ENCODE data around the gene LARP1.

Gene LARP1

GRCh38 chr5:154860765-154861164 is 105.6 kb downstream of the LARP1 start:
- no peak for DNase-seq

DNA sequence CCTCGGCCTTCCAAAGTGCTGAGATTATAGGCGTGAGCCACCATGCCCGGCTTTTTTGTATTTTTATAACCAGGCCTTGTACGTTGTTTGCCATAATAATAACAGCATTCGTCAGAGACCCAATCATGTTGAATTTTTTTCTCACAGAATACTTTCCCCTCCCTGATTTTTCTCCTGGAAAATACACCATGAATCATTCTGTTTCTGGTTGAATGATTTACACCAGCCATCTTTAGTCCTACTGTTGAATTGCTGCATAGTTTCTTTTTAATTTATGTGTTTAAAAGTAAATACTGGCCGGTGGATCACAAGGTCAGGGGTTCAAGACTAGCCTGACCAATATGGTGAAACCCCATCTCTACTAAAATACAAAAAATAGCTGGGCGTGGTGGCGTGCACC is 106.8 kb downstream of the LARP1 start:
- no peak for DNase-seq

- DNase-seq: no peak
Measured at GRCh38 chr5:154862766-154863165, 107.6 kb downstream of the LARP1 start.

DNA sequence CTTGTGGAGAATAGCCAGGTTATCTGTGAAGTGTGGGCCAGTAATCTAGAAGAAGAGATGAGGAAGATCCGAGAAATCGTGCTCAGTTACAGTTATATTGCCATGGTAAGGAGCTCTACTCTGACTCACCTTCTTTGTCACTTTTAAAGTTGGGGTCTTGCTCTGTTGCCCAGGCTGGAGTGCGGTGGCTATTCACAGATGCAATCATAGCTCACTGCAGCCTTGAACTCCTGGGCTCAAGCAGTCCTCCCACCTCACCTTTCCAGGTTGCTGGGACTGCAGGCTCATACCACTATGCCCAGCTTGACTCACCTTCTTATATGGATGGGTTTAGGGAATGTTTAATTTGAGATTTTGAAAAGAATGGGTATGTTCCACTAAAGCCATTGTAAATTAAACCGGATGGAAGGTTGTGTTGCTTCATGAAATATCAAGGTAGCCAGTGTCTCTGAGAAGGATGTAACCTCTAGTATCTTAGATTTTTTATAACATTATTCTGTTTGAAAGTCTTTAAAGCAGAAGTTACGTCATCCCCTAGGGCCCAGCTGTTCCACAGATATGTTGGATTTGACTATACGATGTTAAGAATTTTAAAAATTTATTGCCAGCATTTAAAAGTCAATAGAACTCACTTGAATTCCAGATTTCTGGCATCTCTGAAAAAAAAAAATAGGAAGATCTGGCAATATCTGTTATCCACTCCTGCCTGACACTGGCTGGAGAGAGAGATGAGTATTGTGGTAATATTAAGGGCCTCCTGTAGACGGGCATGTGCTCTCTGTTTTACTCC is 108.3 kb downstream of the LARP1 start:
- DNase-seq: no peak

GRCh38 chr5:154865466-154866184 is 110.4 kb downstream of the LARP1 start:
- no peak for DNase-seq

GRCh38 chr5:154866841-154867240 is 111.7 kb downstream of the LARP1 start:
- no peak for DNase-seq
